GM19467 (cell line): ENCODE results near the gene CCDC28A.
A peak's percentile ranks its signal among the peaks of the same experiment; 100 is the strongest.

ENCODE experiments used
- ATAC-seq: cut with Tn5 transposase; IDR thresholded peaks from one replicate; pipeline ENCODE4 v1.9.1; 2021; ENCODE audit warnings: mild to moderate bottlenecking, moderate library complexity; ENCODE audit not compliant: unreplicated experiment

Gene CCDC28A

GRCh38 chr6:138795809-138796603 is 22.4 kb downstream of the CCDC28A start, which contains the start of gene ECT2L:
ECT2L (plus strand) TSS chr6:138796087; CDS start chr6:138813275, 17,188 bp downstream.
- no peak for ATAC-seq

- no peak for ATAC-seq
These were observed 23.2 kb downstream of the CCDC28A start for GRCh38 chr6:138796771-138797170.

- ATAC-seq, result no peak
These were observed 24.4 kb downstream of the CCDC28A start for GRCh38 chr6:138797806-138798446.

- ATAC-seq, result no peak
These were observed 27.0 kb downstream of the CCDC28A start for GRCh38 chr6:138800377-138801150.

GRCh38 chr6:138803331-138803730 is 29.8 kb downstream of the CCDC28A start:
- ATAC-seq, result no peak

GRCh38 chr6:138803861-138804260 is 30.3 kb downstream of the CCDC28A start:
- no peak for ATAC-seq

- no peak for ATAC-seq
These were observed 31.6 kb downstream of the CCDC28A start for GRCh38 chr6:138805016-138805765.

- no peak for ATAC-seq
These were observed 33.3 kb downstream of the CCDC28A start for GRCh38 chr6:138806889-138807288.

- ATAC-seq, result no peak
These were observed 36.1 kb downstream of the CCDC28A start for GRCh38 chr6:138809677-138810076.

GRCh38 chr6:138811866-138812265 is 38.3 kb downstream of the CCDC28A start:
- no peak for ATAC-seq

- ATAC-seq, result no peak
These were observed 40.7 kb downstream of the CCDC28A start for GRCh38 chr6:138814179-138814834.

GRCh38 chr6:138815221-138815620 is 41.7 kb downstream of the CCDC28A start:
- ATAC-seq, result no peak

GRCh38 chr6:138815797-138816528 is 42.4 kb downstream of the CCDC28A start:
- ATAC-seq, result no peak

- no peak for ATAC-seq
These were observed 44.2 kb downstream of the CCDC28A start for GRCh38 chr6:138817799-138818198.

GRCh38 chr6:138818496-138819194 is 45.1 kb downstream of the CCDC28A start:
- ATAC-seq, result peak; percentile 70

- ATAC-seq, result no peak
These were observed 48.0 kb downstream of the CCDC28A start for GRCh38 chr6:138821519-138821918.

- ATAC-seq, result no peak
These were observed 51.0 kb downstream of the CCDC28A start for GRCh38 chr6:138824482-138825144.

GRCh38 chr6:138830248-138830647 is 56.7 kb downstream of the CCDC28A start:
- no peak for ATAC-seq
